HCT116 (cell line): ENCODE data around the gene RETREG1.

Experiments used
- CEBPB ChIP-seq: IDR thresholded peaks from 2 replicates; pipeline ENCODE4 v1.6.1; 2012; ENCODE audit warnings: low read depth
- EZH2 ChIP-seq: fragments of 200-600 bp; sonication (generic); IDR thresholded peaks from 2 replicates; pipeline ENCODE4 v1.6.1; 2017; ENCODE audit warnings: antibody characterized with exemption, mixed run types
- EZH2phosphoT487 ChIP-seq: fragments of 200-600 bp; IDR thresholded peaks from 2 replicates; pipeline ENCODE4 v1.6.1; 2018; ENCODE audit warnings: antibody characterized with exemption, borderline replicate concordance
- JUND ChIP-seq: IDR thresholded peaks from 2 replicates; pipeline ENCODE4 v1.6.1; 2012
- POLR2A ChIP-seq: IDR thresholded peaks from 2 replicates; pipeline ENCODE4 v1.7.0; 2011; ENCODE audit warnings: borderline replicate concordance; ENCODE audit not compliant: insufficient read depth, insufficient read length; ENCODE audit errors: extremely low read depth
- POLR2AphosphoS5 ChIP-seq: IDR thresholded peaks from 2 replicates; pipeline ENCODE4 v1.6.1; 2011; ENCODE audit warnings: mild to moderate bottlenecking, low read depth, low read length, moderate library complexity
- REST ChIP-seq: IDR thresholded peaks from 2 replicates; pipeline ENCODE4 v1.6.1; 2012; ENCODE audit warnings: low read depth
- SP1 ChIP-seq: IDR thresholded peaks from 2 replicates; pipeline ENCODE4 v1.6.1; 2012; ENCODE audit warnings: low read depth
- ZBTB33 ChIP-seq: IDR thresholded peaks from 2 replicates; pipeline ENCODE4 v1.6.1; 2011; ENCODE audit warnings: mild to moderate bottlenecking, low read length, moderate library complexity; ENCODE audit not compliant: insufficient replicate concordance; ENCODE audit errors: extremely low read depth
- ZNF274 ChIP-seq: fragments of 200-500 bp; sonication (Bioruptor generic); IDR thresholded peaks from 2 replicates; pipeline ENCODE4 v1.6.1; 2014; ENCODE audit warnings: mild to moderate bottlenecking, low read depth, low read length, inconsistent platforms
- TF ChIP-seq, protein P1 (sequence below), 3 experiments: fragments of 200-600 bp in 1 of 3; sonication (generic) in 1 of 3; IDR thresholded peaks in 2 of 3; conservative IDR thresholded peaks in 1 of 3; 2 replicates each; pipeline ENCODE4 v1.5.1; 2012 to 2017; ENCODE audit warnings: low read depth in 2 of 3, low read length in 2 of 3, antibody characterized with exemption in 1 of 3, borderline replicate concordance in 1 of 3, control low read depth in 1 of 3, mild to moderate bottlenecking in 1 of 3, mixed read lengths in 1 of 3, mixed run types in 1 of 3, moderate library complexity in 1 of 3; ENCODE audit not compliant: insufficient read depth in 1 of 3
- TF ChIP-seq, protein P2 (sequence below): IDR thresholded peaks from 2 replicates; pipeline ENCODE4 v1.6.1; 2012
- TF ChIP-seq, protein P3 (sequence below): IDR thresholded peaks from 2 replicates; pipeline ENCODE4 v1.6.1; 2012

GRCh38 chr5:16528382-16529110, 88.3 kb downstream of the RETREG1 start:
- TF ChIP-seq, protein P1, sequence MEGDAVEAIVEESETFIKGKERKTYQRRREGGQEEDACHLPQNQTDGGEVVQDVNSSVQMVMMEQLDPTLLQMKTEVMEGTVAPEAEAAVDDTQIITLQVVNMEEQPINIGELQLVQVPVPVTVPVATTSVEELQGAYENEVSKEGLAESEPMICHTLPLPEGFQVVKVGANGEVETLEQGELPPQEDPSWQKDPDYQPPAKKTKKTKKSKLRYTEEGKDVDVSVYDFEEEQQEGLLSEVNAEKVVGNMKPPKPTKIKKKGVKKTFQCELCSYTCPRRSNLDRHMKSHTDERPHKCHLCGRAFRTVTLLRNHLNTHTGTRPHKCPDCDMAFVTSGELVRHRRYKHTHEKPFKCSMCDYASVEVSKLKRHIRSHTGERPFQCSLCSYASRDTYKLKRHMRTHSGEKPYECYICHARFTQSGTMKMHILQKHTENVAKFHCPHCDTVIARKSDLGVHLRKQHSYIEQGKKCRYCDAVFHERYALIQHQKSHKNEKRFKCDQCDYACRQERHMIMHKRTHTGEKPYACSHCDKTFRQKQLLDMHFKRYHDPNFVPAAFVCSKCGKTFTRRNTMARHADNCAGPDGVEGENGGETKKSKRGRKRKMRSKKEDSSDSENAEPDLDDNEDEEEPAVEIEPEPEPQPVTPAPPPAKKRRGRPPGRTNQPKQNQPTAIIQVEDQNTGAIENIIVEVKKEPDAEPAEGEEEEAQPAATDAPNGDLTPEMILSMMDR (IDR thresholded peaks at IDR 0.05 in 2 of 3, conservative IDR thresholded peaks at IDR 0.05 in 1 of 3; ENCODE audit: borderline replicate concordance in 1 of 3, insufficient read depth in 1 of 3, low read depth in 2 of 3, low read length in 2 of 3): no peak
- TF ChIP-seq POLR2AphosphoS5 (no peak), ZBTB33 (no peak), EZH2phosphoT487 (no peak), POLR2A (peak; percentile 54), SP1 (no peak), ZNF274 (no peak), EZH2 (no peak), REST (no peak), CEBPB (no peak), JUND (no peak)
- TF ChIP-seq, protein P2, sequence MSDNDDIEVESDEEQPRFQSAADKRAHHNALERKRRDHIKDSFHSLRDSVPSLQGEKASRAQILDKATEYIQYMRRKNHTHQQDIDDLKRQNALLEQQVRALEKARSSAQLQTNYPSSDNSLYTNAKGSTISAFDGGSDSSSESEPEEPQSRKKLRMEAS: no peak
- TF ChIP-seq, protein P3, sequence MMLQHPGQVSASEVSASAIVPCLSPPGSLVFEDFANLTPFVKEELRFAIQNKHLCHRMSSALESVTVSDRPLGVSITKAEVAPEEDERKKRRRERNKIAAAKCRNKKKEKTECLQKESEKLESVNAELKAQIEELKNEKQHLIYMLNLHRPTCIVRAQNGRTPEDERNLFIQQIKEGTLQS: no peak
